Ovary (tissue), 3 donors: Measurements from ENCODE around the gene NRXN3.

Experiments
- EP300 ChIP-seq: sonication (generic); formaldehyde crosslinking; IDR thresholded peaks from one replicate; pipeline ENCODE4 v1.6.1; 2017; ENCODE audit warnings: antibody characterized with exemption
- POLR2A ChIP-seq: fragments of 450-650 bp; IDR thresholded peaks from one replicate; pipeline ENCODE4 v1.6.1; 2017; ENCODE audit warnings: antibody characterized with exemption, mild to moderate bottlenecking, moderate library complexity
- TF ChIP-seq, protein P1 (sequence below), 3 donors: fragments of 450-650 bp in 2 of 3; fragments of 200-600 bp in 1 of 3; IDR thresholded peaks; one replicate each; pipeline versions ENCODE4 v1.5.1 to v1.8.0; 2016 to 2022; ENCODE audit warnings: antibody characterized with exemption in 3 of 3, mild to moderate bottlenecking in 1 of 3
- donor health status: DM: no; HTN: no; CAD: no.

DNA sequence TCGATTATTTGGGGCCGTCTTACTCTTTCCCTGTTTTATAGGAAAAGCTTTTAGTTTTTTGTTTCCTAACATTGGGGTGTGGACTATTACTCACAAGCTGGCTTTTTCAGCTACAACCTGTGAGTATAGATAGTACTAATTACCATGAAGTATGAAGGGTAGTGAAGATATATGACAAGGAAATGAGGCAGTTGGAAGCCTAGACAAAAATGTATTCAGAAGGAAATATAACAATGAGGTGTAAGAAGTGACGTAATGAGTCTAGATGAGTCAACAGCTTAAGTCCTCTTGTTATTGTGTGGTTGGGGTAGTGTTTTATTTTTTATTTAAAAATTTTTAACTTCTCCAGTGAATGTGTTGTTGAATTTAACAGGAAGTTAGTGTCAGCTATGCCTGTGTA is 804.5 kb downstream of the NRXN3 start:
- TF ChIP-seq, protein P1, sequence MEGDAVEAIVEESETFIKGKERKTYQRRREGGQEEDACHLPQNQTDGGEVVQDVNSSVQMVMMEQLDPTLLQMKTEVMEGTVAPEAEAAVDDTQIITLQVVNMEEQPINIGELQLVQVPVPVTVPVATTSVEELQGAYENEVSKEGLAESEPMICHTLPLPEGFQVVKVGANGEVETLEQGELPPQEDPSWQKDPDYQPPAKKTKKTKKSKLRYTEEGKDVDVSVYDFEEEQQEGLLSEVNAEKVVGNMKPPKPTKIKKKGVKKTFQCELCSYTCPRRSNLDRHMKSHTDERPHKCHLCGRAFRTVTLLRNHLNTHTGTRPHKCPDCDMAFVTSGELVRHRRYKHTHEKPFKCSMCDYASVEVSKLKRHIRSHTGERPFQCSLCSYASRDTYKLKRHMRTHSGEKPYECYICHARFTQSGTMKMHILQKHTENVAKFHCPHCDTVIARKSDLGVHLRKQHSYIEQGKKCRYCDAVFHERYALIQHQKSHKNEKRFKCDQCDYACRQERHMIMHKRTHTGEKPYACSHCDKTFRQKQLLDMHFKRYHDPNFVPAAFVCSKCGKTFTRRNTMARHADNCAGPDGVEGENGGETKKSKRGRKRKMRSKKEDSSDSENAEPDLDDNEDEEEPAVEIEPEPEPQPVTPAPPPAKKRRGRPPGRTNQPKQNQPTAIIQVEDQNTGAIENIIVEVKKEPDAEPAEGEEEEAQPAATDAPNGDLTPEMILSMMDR (IDR thresholded peaks at IDR 0.05): no peak
- TF ChIP-seq POLR2A: no peak
- no peak for TF ChIP-seq EP300
